HG02885 (cell line): Measurements from ENCODE around the gene VEZF1.

Experiments
- ATAC-seq: cut with Tn5 transposase; IDR thresholded peaks from one replicate; pipeline ENCODE4 v1.9.1; 2021; ENCODE audit warnings: mild to moderate bottlenecking; ENCODE audit not compliant: unreplicated experiment, poor library complexity

The VEZF1 gene

GRCh38 chr17:57938061-57938502 is 50.0 kb downstream of the VEZF1 start:
- no peak for ATAC-seq

GRCh38 chr17:57937492-57937891 is 50.6 kb downstream of the VEZF1 start:
- no peak for ATAC-seq

- no peak for ATAC-seq
These were observed 51.9 kb downstream of the VEZF1 start for GRCh38 chr17:57935833-57936807.

GRCh38 chr17:57931488-57932137 is 56.4 kb downstream of the VEZF1 start:
- no peak for ATAC-seq

GRCh38 chr17:57930239-57930638 is 57.8 kb downstream of the VEZF1 start:
- ATAC-seq = no peak

- no peak for ATAC-seq
These were observed 58.7 kb downstream of the VEZF1 start for GRCh38 chr17:57929386-57929785.

- ATAC-seq = no peak
These were observed 59.1 kb downstream of the VEZF1 start for GRCh38 chr17:57928928-57929327.

GRCh38 chr17:57927048-57927723 is 60.9 kb downstream of the VEZF1 start:
- no peak for ATAC-seq

GRCh38 chr17:57926723-57927047 is 61.4 kb downstream of the VEZF1 start:
- ATAC-seq = no peak

- no peak for ATAC-seq
These were observed 62.6 kb downstream of the VEZF1 start for GRCh38 chr17:57925361-57925990.

GRCh38 chr17:57924677-57925076 is 63.4 kb downstream of the VEZF1 start:
- ATAC-seq = no peak
